Thyroid gland (tissue), 4 donors: ENCODE data around the gene ZNF618.

ENCODE experiments used
- POLR2A ChIP-seq, 2 donors: fragments of 450-650 bp; IDR thresholded peaks; one replicate each; pipeline ENCODE4 v1.6.1; 2017; ENCODE audit warnings: antibody characterized with exemption in 2 of 2, mild to moderate bottlenecking in 2 of 2, moderate library complexity in 1 of 2
- TF ChIP-seq, protein P1 (sequence below), 6 experiments: fragments of 200-600 bp in 3 of 6; fragments of 450-650 bp in 3 of 6; sonication (generic) in 3 of 6; IDR thresholded peaks; one replicate each; pipeline ENCODE4 v1.5.1; 2016 to 2019; ENCODE audit warnings: antibody characterized with exemption in 6 of 6, mild to moderate bottlenecking in 2 of 6, inconsistent platforms in 1 of 6, moderate library complexity in 1 of 6

DNA sequence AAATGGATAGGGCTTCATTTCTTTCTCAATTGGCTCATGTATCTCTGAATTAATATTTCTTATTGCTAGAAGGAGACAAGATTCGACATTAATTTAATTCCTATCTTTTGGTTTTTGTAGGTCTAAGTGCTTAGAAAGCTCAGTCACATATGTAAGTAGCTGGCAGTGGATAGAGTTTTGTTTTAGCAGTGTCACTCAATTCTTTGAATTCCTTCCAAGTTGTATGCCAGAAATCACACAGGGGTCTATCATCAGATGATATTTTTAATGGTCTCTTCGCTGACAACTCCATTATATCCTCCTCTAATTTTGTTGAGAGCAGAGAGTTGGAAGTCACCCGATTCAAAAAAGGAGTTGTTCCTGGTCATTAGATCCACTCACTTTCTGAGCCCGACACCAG lies 119.3 kb downstream of the ZNF618 start:
- TF ChIP-seq, protein P1, sequence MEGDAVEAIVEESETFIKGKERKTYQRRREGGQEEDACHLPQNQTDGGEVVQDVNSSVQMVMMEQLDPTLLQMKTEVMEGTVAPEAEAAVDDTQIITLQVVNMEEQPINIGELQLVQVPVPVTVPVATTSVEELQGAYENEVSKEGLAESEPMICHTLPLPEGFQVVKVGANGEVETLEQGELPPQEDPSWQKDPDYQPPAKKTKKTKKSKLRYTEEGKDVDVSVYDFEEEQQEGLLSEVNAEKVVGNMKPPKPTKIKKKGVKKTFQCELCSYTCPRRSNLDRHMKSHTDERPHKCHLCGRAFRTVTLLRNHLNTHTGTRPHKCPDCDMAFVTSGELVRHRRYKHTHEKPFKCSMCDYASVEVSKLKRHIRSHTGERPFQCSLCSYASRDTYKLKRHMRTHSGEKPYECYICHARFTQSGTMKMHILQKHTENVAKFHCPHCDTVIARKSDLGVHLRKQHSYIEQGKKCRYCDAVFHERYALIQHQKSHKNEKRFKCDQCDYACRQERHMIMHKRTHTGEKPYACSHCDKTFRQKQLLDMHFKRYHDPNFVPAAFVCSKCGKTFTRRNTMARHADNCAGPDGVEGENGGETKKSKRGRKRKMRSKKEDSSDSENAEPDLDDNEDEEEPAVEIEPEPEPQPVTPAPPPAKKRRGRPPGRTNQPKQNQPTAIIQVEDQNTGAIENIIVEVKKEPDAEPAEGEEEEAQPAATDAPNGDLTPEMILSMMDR (IDR thresholded peaks at IDR 0.05), result no peak
- no peak for TF ChIP-seq POLR2A (IDR thresholded peaks at IDR 0.05)
